GM23338 (cell line): ENCODE results near the gene LARGE1. TPM values are rescaled to one million over a fixed set of nuclear protein-coding genes. Genes with fewer than 3 reads are reported as not detected.

Experiments used
- ATAC-seq: fragments of 200-7000 bp; cut with Tn5 transposase; 3 replicates; pipeline ENCODE4 v1.9.1; 2020
- DNase-seq: peaks from one replicate; pipeline ENCODE4 v3.0.0-alpha.2; 2015; ENCODE audit warnings: low spot score
- H2AFZ ChIP-seq: fragments of 200-600 bp; sonication (generic); 2 replicates; pipeline ENCODE4 v1.8.0; 2016; ENCODE audit warnings: antibody characterized with exemption, mild to moderate bottlenecking, moderate library complexity
- H3F3A ChIP-seq: fragments of 200-600 bp; sonication (generic); replicated peaks from 2 replicates; pipeline ENCODE4 v1.8.0; 2017; ENCODE audit warnings: antibody characterized with exemption, mixed run types, low read depth
- H3K27ac ChIP-seq: fragments of 200-600 bp; sonication (generic); 2 replicates; pipeline ENCODE4 v1.6.1; 2016; ENCODE audit warnings: low read depth
- H3K27me3 ChIP-seq: fragments of 200-600 bp; sonication (generic); 2 replicates; pipeline ENCODE4 v1.8.0; 2016; ENCODE audit warnings: mild to moderate bottlenecking, mixed run types, moderate library complexity; ENCODE audit not compliant: insufficient read depth
- H3K36me3 ChIP-seq: fragments of 200-600 bp; sonication (generic); 2 replicates; pipeline ENCODE4 v1.8.0; 2016; ENCODE audit warnings: mild to moderate bottlenecking; ENCODE audit not compliant: insufficient read depth
- H3K4me1 ChIP-seq: fragments of 200-600 bp; sonication (generic); 2 replicates; pipeline ENCODE4 v1.8.0; 2016; ENCODE audit warnings: mild to moderate bottlenecking, moderate library complexity; ENCODE audit not compliant: insufficient read depth
- H3K4me2 ChIP-seq: fragments of 200-600 bp; sonication (generic); 2 replicates; pipeline ENCODE4 v1.7.1; 2017; ENCODE audit warnings: mixed run types
- H3K4me3 ChIP-seq: fragments of 200-600 bp; sonication (generic); 2 replicates; pipeline ENCODE4 v1.6.1; 2016; ENCODE audit warnings: mixed run types
- H3K79me2 ChIP-seq: fragments of 200-600 bp; sonication (generic); replicated peaks from 2 replicates; pipeline ENCODE4 v1.8.0; 2017; ENCODE audit warnings: mild to moderate bottlenecking; ENCODE audit not compliant: insufficient read depth
- H3K9me2 ChIP-seq: fragments of 200-600 bp; sonication (generic); 2 replicates; pipeline ENCODE4 v1.8.0; 2017; ENCODE audit not compliant: insufficient read depth
- H4K20me1 ChIP-seq: fragments of 200-600 bp; sonication (generic); replicated peaks from 2 replicates; pipeline ENCODE4 v1.8.0; 2017; ENCODE audit warnings: mild to moderate bottlenecking; ENCODE audit not compliant: insufficient read depth
- H3K27ac Mint-ChIP-seq: 2 replicates; pipeline ENCODE4 v1.8.0; 2020; ENCODE audit warnings: inconsistent platforms, mild to moderate bottlenecking, moderate library complexity, mixed read lengths
- H3K27me3 Mint-ChIP-seq: 3 replicates; pipeline ENCODE4 v1.8.0; 2022; ENCODE audit warnings: low read depth, mild to moderate bottlenecking, moderate library complexity, mixed read lengths, inconsistent platforms; ENCODE audit not compliant: insufficient read depth, poor library complexity
- H3K36me3 Mint-ChIP-seq: 3 replicates; pipeline ENCODE4 v1.8.0; 2021; ENCODE audit warnings: low read depth, mild to moderate bottlenecking, inconsistent platforms, moderate library complexity, mixed read lengths
- H3K4me1 Mint-ChIP-seq: 3 replicates; pipeline ENCODE4 v1.8.0; 2020; ENCODE audit warnings: mild to moderate bottlenecking, inconsistent platforms, mixed read lengths
- H3K4me3 Mint-ChIP-seq: 3 replicates; pipeline ENCODE4 v1.8.0; 2021; ENCODE audit warnings: moderate library complexity, mild to moderate bottlenecking, inconsistent platforms, mixed read lengths
- H3K9me3 Mint-ChIP-seq: 3 replicates; pipeline ENCODE4 v1.8.0; 2020; ENCODE audit warnings: moderate library complexity, mild to moderate bottlenecking, inconsistent platforms, mixed read lengths
- CREB1 ChIP-seq: fragments of 250-450 bp; sonication (Bioruptor Pico); IDR thresholded peaks from 2 replicates; pipeline ENCODE4 v1.5.0; 2020; ENCODE audit warnings: low read depth, mild to moderate bottlenecking, moderate library complexity
- CTCF ChIP-seq, 2 experiments: fragments of 200-600 bp in 1 of 2; sonication (generic) in 1 of 2; conservative IDR thresholded peaks; 2 replicates each; pipeline versions ENCODE4 v1.5.1 to v1.6.1; 2016 to 2017; ENCODE audit warnings: antibody characterized with exemption in 2 of 2, low read depth in 2 of 2, mild to moderate bottlenecking in 2 of 2, moderate library complexity in 1 of 2
- EZH2 ChIP-seq: fragments of 200-600 bp; sonication (generic); IDR thresholded peaks from one replicate; pipeline ENCODE4 v1.8.0; 2017; ENCODE audit warnings: antibody characterized with exemption, mild to moderate bottlenecking, low read depth; ENCODE audit not compliant: unreplicated experiment
- EZH2phosphoT487 ChIP-seq: fragments of 200-600 bp; sonication (generic); IDR thresholded peaks from one replicate; pipeline ENCODE4 v1.8.1; 2018; ENCODE audit warnings: antibody characterized with exemption; ENCODE audit not compliant: unreplicated experiment
- JUNB ChIP-seq: IDR thresholded peaks from one replicate; pipeline ENCODE4 v1.6.1; 2016; ENCODE audit warnings: antibody characterized with exemption; ENCODE audit not compliant: unreplicated experiment
- NANOG ChIP-seq: IDR thresholded peaks from 2 replicates; pipeline ENCODE4 v1.6.1; 2016; ENCODE audit warnings: antibody characterized with exemption, borderline replicate concordance
- POLR2AphosphoS5 ChIP-seq: IDR thresholded peaks from 2 replicates; pipeline ENCODE4 v1.6.1; 2016; ENCODE audit warnings: antibody characterized with exemption, low read depth
- STAT1 ChIP-seq: IDR thresholded peaks from one replicate; pipeline ENCODE4 v1.6.1; 2016; ENCODE audit warnings: antibody characterized with exemption; ENCODE audit not compliant: unreplicated experiment
- ZNF114 ChIP-seq: fragments of 250-450 bp; sonication (Bioruptor Pico); IDR thresholded peaks from 2 replicates; pipeline ENCODE4 v1.5.0; 2020; ENCODE audit warnings: mild to moderate bottlenecking, moderate library complexity
- ZNF331 ChIP-seq: fragments of 250-450 bp; sonication (Bioruptor Pico); IDR thresholded peaks from 2 replicates; pipeline ENCODE4 v1.5.0; 2020; ENCODE audit warnings: low read depth, mild to moderate bottlenecking, moderate library complexity
- ZNF462 ChIP-seq: fragments of 250-450 bp; sonication (Bioruptor Pico); IDR thresholded peaks from 2 replicates; pipeline ENCODE4 v1.5.0; 2020; ENCODE audit warnings: mild to moderate bottlenecking, moderate library complexity
- polyA plus RNA-seq: library from polyadenylated mRNA; unstranded; fragments of >200 nt; fragmentation: Nextera tagmentation; extraction: Ambion mirVana; gene quantifications from 2 replicates; pipeline ENCODE4 v1.2.1, GENCODE V29; 2016
- total RNA-seq: library from RNA; depleted of rRNA; stranded (reverse); fragments of >200 nt; shearing (Covaris generic); gene quantifications from 2 replicates; pipeline ENCODE4 v1.2.3, GENCODE V29; 2014
- TF ChIP-seq, protein P1 (sequence below): IDR thresholded peaks from one replicate; pipeline ENCODE4 v1.6.1; 2018; ENCODE audit warnings: antibody characterized with exemption; ENCODE audit not compliant: unreplicated experiment
- TF ChIP-seq, protein P2 (sequence below): IDR thresholded peaks from 2 replicates; pipeline ENCODE4 v1.6.1; 2016; ENCODE audit warnings: antibody characterized with exemption

The LARGE1 gene
- total and polyA plus RNA-seq, 2 experiments from 2014 or later, result 12.8 to 75.6 TPM

DNA sequence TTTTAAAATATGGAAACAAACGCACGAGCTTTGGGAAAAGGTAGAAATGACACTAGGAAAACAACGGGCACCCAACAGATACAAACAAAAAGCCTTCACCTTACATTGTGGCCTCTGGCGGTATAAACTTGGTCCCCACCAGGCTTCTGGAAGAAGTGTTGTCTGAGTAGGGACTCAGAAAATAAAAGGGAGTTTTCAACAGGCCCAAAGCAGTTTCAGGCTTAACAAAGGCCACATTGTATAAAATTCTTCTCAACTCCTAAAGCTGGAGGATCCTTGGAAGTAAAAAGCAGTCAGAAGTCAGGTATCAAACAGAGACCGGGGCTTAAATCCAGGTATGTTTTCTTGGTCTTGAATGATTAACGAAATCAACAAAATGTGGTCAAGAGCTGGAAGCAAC lies 61.0 kb downstream of the LARGE1 start:
- Mint-ChIP-seq H3K36me3 (peaks cover 24% of the 10 kb centered on the region), H3K4me1 (peaks cover 46% of the 10 kb centered on the region), H3K27me3 (peaks cover 6% of the 10 kb centered on the region), H3K4me3 (no peak overlapping the region), H3K27ac (no peak overlapping the region), H3K9me3 (no peaks in the 10 kb centered on the region)
- no peak overlapping the region for H3K4me2 ChIP-seq
- no peaks in the 10 kb centered on the region for H3K27me3 ChIP-seq
- H3F3A ChIP-seq, result no peaks in the 10 kb centered on the region
- no peaks in the 10 kb centered on the region for H3K36me3 ChIP-seq
- no peak overlapping the region for H3K27ac ChIP-seq
- no peak for ATAC-seq
- H3K4me3 ChIP-seq, result no peak overlapping the region
- peaks cover 100% of the 10 kb centered on the region for H3K79me2 ChIP-seq
- H3K9me2 ChIP-seq, result peaks cover 8% of the 10 kb centered on the region
- peaks cover 42% of the 10 kb centered on the region for H4K20me1 ChIP-seq
- peaks cover 17% of the 10 kb centered on the region for H3K4me1 ChIP-seq
- DNase-seq, result no peak
- TF ChIP-seq JUNB, result no peak
- TF ChIP-seq EZH2, result no peak
- TF ChIP-seq ZNF114 (CRISPR knock-in tag), result no peak
- no peak for TF ChIP-seq ZNF331 (CRISPR knock-in tag)
- TF ChIP-seq, protein P1, sequence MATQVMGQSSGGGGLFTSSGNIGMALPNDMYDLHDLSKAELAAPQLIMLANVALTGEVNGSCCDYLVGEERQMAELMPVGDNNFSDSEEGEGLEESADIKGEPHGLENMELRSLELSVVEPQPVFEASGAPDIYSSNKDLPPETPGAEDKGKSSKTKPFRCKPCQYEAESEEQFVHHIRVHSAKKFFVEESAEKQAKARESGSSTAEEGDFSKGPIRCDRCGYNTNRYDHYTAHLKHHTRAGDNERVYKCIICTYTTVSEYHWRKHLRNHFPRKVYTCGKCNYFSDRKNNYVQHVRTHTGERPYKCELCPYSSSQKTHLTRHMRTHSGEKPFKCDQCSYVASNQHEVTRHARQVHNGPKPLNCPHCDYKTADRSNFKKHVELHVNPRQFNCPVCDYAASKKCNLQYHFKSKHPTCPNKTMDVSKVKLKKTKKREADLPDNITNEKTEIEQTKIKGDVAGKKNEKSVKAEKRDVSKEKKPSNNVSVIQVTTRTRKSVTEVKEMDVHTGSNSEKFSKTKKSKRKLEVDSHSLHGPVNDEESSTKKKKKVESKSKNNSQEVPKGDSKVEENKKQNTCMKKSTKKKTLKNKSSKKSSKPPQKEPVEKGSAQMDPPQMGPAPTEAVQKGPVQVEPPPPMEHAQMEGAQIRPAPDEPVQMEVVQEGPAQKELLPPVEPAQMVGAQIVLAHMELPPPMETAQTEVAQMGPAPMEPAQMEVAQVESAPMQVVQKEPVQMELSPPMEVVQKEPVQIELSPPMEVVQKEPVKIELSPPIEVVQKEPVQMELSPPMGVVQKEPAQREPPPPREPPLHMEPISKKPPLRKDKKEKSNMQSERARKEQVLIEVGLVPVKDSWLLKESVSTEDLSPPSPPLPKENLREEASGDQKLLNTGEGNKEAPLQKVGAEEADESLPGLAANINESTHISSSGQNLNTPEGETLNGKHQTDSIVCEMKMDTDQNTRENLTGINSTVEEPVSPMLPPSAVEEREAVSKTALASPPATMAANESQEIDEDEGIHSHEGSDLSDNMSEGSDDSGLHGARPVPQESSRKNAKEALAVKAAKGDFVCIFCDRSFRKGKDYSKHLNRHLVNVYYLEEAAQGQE, result no peak
- no peak for TF ChIP-seq STAT1
- no peak for TF ChIP-seq ZNF462 (CRISPR knock-in tag)
- TF ChIP-seq, protein P2, sequence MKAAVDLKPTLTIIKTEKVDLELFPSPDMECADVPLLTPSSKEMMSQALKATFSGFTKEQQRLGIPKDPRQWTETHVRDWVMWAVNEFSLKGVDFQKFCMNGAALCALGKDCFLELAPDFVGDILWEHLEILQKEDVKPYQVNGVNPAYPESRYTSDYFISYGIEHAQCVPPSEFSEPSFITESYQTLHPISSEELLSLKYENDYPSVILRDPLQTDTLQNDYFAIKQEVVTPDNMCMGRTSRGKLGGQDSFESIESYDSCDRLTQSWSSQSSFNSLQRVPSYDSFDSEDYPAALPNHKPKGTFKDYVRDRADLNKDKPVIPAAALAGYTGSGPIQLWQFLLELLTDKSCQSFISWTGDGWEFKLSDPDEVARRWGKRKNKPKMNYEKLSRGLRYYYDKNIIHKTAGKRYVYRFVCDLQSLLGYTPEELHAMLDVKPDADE, result no peak
- no peak for TF ChIP-seq CTCF (conservative IDR thresholded peaks at IDR 0.05; ENCODE audit: low read depth in 2 of 2)
- TF ChIP-seq NANOG, result no peak
- no peak for TF ChIP-seq POLR2AphosphoS5
- TF ChIP-seq EZH2phosphoT487, result no peak
- TF ChIP-seq CREB1, result no peak
- H2AFZ ChIP-seq, result no peak overlapping the region
